ENCODE data around the gene MNX1. TPM values are rescaled to one million over a fixed set of nuclear protein-coding genes. Genes with fewer than 3 reads are reported as not detected.
A peak's percentile ranks its signal among the peaks of the same experiment; 100 is the strongest.

The MNX1 gene
- total and polyA plus RNA-seq, 9 of the 15 experiments (the other 6 are each of a cell fraction or from before 2014, with no cell fraction given) = 0.15 to 8.0 (median 1.4) TPM

- no peak for TF ChIP-seq CREB3 (tag; conservative IDR thresholded peaks at IDR 0.05; ENCODE audit: low read depth)
- TF ChIP-seq HLTF (IDR thresholded peaks at IDR 0.05) = no peak
- no peak for TF ChIP-seq ELF2 (CRISPR knock-in tag; IDR thresholded peaks at IDR 0.05)
- TF ChIP-seq RUNX1 (IDR thresholded peaks at IDR 0.05; ENCODE audit: low read depth) = no peak
- no peak for TF ChIP-seq HOMEZ (CRISPR knock-in tag; IDR thresholded peaks at IDR 0.05)
- TF ChIP-seq ZNF507 (tag; conservative IDR thresholded peaks at IDR 0.05) = no peak
- TF ChIP-seq HMG20B (CRISPR knock-in tag; IDR thresholded peaks at IDR 0.05) = no peak
- TF ChIP-seq E2F3 (CRISPR knock-in tag; IDR thresholded peaks at IDR 0.05) = no peak
- TF ChIP-seq POLR3G (IDR thresholded peaks at IDR 0.05; ENCODE audit: extremely low read depth, insufficient read length, insufficient replicate concordance) = no peak
- TF ChIP-seq THRAP3 (IDR thresholded peaks at IDR 0.05; ENCODE audit: borderline replicate concordance) = no peak
- TF ChIP-seq EZH2 (IDR thresholded peaks at IDR 0.05; ENCODE audit: borderline replicate concordance, low read depth, low read length) = peak; percentile 5; the same call in 1 of the 2 replicates
- no peak for TF ChIP-seq TRIM24 (IDR thresholded peaks at IDR 0.05)
- TF ChIP-seq THRB (CRISPR knock-in tag; conservative IDR thresholded peaks at IDR 0.05) = no peak
- TF ChIP-seq POU5F1 (IDR thresholded peaks at IDR 0.05; ENCODE audit: borderline replicate concordance, low read depth, low read length, partially characterized antibody) = no peak
- no peak for TF ChIP-seq ATF2 (CRISPR knock-in tag; IDR thresholded peaks at IDR 0.05)
- no peak for TF ChIP-seq NR1H2 (CRISPR knock-in tag; IDR thresholded peaks at IDR 0.05)
- peak in 1 of 2 experiments; percentile 51 for TF ChIP-seq E2F6 (IDR thresholded peaks at IDR 0.05; ENCODE audit: borderline replicate concordance in 1 of 2, extremely low read depth in 1 of 2, insufficient read depth in 1 of 2, insufficient read length in 1 of 2, low read depth in 1 of 2, low read length in 1 of 2, poor library complexity in 1 of 2, severe bottlenecking in 1 of 2)
- peak in 1 of 2 experiments; percentile 32; a peak in 1 of 4 replicates for TF ChIP-seq RCOR1 (IDR thresholded peaks at IDR 0.05; ENCODE audit: borderline replicate concordance in 1 of 2, low read depth in 2 of 2, low read length in 2 of 2)
These were observed 17.2 kb downstream of the MNX1 start (continued) for GRCh38 chr7:156993021-156993924.
